Measurements from ENCODE around the gene UQCRC2.

GRCh38 chr16:21991621-21992020 lies 38.5 kb downstream of the UQCRC2 start:
- TF ChIP-seq, protein P1, sequence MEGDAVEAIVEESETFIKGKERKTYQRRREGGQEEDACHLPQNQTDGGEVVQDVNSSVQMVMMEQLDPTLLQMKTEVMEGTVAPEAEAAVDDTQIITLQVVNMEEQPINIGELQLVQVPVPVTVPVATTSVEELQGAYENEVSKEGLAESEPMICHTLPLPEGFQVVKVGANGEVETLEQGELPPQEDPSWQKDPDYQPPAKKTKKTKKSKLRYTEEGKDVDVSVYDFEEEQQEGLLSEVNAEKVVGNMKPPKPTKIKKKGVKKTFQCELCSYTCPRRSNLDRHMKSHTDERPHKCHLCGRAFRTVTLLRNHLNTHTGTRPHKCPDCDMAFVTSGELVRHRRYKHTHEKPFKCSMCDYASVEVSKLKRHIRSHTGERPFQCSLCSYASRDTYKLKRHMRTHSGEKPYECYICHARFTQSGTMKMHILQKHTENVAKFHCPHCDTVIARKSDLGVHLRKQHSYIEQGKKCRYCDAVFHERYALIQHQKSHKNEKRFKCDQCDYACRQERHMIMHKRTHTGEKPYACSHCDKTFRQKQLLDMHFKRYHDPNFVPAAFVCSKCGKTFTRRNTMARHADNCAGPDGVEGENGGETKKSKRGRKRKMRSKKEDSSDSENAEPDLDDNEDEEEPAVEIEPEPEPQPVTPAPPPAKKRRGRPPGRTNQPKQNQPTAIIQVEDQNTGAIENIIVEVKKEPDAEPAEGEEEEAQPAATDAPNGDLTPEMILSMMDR (IDR thresholded peaks at IDR 0.05): no peak
- TF ChIP-seq POLR2AphosphoS5 (IDR thresholded peaks at IDR 0.05) (no peak), EP300 (IDR thresholded peaks at IDR 0.05) (no peak)
